Measurements from ENCODE around the gene CD226. TPM values are rescaled to one million over a fixed set of nuclear protein-coding genes. Genes with fewer than 3 reads are reported as not detected.

CD226 gene
- total RNA-seq, 1 donor from 2014 or later = 0.40 TPM

DNA sequence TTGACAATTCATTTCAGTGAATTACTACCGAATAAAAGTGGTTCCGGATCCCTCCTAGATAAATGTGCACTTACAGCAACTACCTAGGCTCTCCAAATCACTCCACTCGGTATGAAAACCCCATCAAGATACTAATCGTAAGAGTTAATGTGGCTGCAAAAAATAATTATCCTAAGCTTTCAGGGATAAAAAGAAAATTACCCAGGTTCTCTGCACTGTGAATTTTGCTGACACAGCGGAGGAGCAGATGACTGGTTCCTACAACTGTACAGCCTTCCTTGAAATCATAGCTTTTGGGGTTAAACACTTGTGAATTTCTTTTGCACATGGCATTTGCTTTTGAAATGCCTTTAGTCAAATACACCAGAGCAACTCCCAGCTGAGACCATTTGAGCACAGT, 104.7 kb downstream of the CD226 start:
- no peak overlapping the region for H3K4me3 Mint-ChIP-seq
- H3K4me1 Mint-ChIP-seq = no peaks in the 10 kb centered on the region
- no peaks in the 10 kb centered on the region for H3K36me3 Mint-ChIP-seq (ENCODE audit: low read depth)
- DNase-seq (ENCODE audit: low read depth, low spot score) = no peak
- H3K9me3 Mint-ChIP-seq = no peaks in the 10 kb centered on the region
- H3K27me3 Mint-ChIP-seq (ENCODE audit: low read depth) = no peaks in the 10 kb centered on the region
- TF ChIP-seq, protein P1, sequence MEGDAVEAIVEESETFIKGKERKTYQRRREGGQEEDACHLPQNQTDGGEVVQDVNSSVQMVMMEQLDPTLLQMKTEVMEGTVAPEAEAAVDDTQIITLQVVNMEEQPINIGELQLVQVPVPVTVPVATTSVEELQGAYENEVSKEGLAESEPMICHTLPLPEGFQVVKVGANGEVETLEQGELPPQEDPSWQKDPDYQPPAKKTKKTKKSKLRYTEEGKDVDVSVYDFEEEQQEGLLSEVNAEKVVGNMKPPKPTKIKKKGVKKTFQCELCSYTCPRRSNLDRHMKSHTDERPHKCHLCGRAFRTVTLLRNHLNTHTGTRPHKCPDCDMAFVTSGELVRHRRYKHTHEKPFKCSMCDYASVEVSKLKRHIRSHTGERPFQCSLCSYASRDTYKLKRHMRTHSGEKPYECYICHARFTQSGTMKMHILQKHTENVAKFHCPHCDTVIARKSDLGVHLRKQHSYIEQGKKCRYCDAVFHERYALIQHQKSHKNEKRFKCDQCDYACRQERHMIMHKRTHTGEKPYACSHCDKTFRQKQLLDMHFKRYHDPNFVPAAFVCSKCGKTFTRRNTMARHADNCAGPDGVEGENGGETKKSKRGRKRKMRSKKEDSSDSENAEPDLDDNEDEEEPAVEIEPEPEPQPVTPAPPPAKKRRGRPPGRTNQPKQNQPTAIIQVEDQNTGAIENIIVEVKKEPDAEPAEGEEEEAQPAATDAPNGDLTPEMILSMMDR (conservative IDR thresholded peaks at IDR 0.05) = no peak
- no peak overlapping the region for H3K27ac Mint-ChIP-seq (ENCODE audit: unreplicated experiment)

DNA sequence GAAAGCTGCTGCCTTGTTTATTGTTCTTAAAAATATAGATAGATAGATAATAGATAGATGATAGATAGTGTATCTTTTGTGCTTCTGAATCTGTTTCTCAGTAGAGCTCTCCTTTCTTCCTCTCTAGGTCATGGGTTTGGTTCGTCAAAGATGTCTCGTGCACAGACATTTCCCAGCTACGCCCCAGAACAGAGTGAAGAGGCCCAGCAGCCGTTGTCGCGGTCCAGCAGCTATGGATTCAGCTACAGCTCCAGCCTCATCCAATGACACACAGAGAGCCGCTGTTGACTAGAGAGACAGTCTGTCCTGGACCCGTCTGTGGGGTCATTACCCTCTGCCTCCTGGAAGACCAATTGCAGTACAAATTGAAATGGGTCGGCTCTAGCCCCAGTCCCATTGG, 106.6 kb downstream of the CD226 start:
- DNase-seq (ENCODE audit: low read depth, low spot score) = no peak
- no peaks in the 10 kb centered on the region for H3K9me3 Mint-ChIP-seq
- H3K4me1 Mint-ChIP-seq = no peaks in the 10 kb centered on the region
- no peaks in the 10 kb centered on the region for H3K27me3 Mint-ChIP-seq (ENCODE audit: low read depth)
- H3K27ac Mint-ChIP-seq (ENCODE audit: unreplicated experiment) = no peak overlapping the region
- TF ChIP-seq, protein P1 (conservative IDR thresholded peaks at IDR 0.05) = no peak
- H3K36me3 Mint-ChIP-seq (ENCODE audit: low read depth) = no peaks in the 10 kb centered on the region
- H3K4me3 Mint-ChIP-seq = no peak overlapping the region

DNA sequence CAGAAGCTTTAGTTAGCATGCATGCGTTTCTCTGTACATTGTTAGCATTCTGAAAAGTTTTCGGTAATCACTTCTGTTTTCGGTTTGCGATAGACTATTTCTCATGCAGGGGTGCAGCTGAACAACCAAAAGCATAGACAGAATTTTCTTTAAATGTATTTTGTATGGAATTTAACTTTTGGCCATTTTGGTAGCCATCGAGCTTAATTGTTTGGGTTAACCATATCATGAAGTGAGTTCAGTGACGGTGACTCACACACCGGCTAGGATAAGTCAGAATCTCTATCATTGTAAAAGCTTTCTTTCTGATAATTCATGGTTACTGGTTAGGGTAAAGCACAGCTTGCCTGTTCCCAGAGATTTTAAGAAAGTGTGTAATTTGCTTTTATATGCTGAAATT, 107.2 kb downstream of the CD226 start:
- no peak overlapping the region for H3K4me3 Mint-ChIP-seq
- no peaks in the 10 kb centered on the region for H3K27me3 Mint-ChIP-seq (ENCODE audit: low read depth)
- H3K36me3 Mint-ChIP-seq (ENCODE audit: low read depth) = no peaks in the 10 kb centered on the region
- H3K27ac Mint-ChIP-seq (ENCODE audit: unreplicated experiment) = no peak overlapping the region
- no peaks in the 10 kb centered on the region for H3K4me1 Mint-ChIP-seq
- TF ChIP-seq, protein P1 (conservative IDR thresholded peaks at IDR 0.05) = no peak
- no peaks in the 10 kb centered on the region for H3K9me3 Mint-ChIP-seq
- no peak for DNase-seq (ENCODE audit: low read depth, low spot score)

DNA sequence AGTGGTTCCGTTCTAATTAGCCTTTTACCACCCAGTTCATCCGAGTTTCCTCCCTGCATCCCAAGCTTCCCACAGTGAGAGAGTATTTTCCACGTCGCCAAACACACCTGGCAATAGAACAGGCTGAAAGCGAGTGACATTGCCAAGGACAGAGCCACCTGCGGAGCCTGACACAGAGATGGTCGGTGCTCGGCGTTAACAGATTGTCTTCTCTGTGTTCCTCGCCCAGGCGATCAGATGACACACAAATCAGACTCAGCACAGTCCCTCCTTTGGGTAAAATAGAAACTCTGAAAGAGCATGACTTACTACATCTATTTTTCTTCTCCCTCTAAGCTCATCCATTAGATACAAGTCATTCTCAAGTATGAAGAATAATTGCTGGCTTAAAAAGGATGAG, 107.7 kb downstream of the CD226 start:
- Mint-ChIP-seq H3K36me3 (ENCODE audit: low read depth) (no peaks in the 10 kb centered on the region), H3K9me3 (no peaks in the 10 kb centered on the region), H3K4me3 (no peak overlapping the region), H3K27me3 (ENCODE audit: low read depth) (no peaks in the 10 kb centered on the region), H3K27ac (ENCODE audit: unreplicated experiment) (peak overlapping the region; percentile 72), H3K4me1 (no peaks in the 10 kb centered on the region)
- TF ChIP-seq, protein P1 (conservative IDR thresholded peaks at IDR 0.05) = no peak
- DNase-seq (ENCODE audit: low read depth, low spot score) = no peak

DNA sequence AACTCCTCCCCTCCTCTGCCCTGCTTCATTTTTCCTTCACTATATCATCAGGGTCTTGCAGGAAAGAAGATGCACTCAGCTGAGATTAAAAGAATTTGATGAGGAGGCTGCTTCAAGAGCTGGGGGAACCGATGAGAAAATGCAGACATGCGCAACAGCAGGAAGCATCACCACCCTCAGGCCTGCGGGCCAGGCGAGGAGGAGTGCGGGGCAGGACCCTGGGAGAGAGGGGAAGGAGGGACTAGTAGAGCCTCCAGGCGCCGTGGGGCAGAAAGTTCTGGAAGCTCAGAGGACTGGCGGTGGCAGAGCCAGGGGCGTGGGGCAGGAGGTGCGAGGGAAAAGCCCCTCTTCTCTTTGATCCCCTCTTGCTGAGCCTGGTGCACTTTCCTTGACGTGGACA, 108.2 kb downstream of the CD226 start:
- Mint-ChIP-seq H3K27ac (ENCODE audit: unreplicated experiment) (peak overlapping the region; percentile 35), H3K9me3 (no peaks in the 10 kb centered on the region), H3K27me3 (ENCODE audit: low read depth) (no peaks in the 10 kb centered on the region), H3K4me3 (no peak overlapping the region), H3K4me1 (no peaks in the 10 kb centered on the region), H3K36me3 (ENCODE audit: low read depth) (no peaks in the 10 kb centered on the region)
- TF ChIP-seq, protein P1 (conservative IDR thresholded peaks at IDR 0.05) = no peak
- DNase-seq (ENCODE audit: low read depth, low spot score) = no peak
